ENCODE results near the gene CHRDL2.
"Not testable (repeated sequence)": the region's sequence is repeated elsewhere in the genome, so short reads cannot be mapped to it uniquely, and the experiment has no call there.

Gene CHRDL2

GRCh38 chr11:74775762-74776161 lies 44.5 kb upstream of the CHRDL2 start:
- H3K4me3 ChIP-seq (ENCODE audit: low read depth, low read length), result no peak overlapping the region
- TF ChIP-seq, protein P1, sequence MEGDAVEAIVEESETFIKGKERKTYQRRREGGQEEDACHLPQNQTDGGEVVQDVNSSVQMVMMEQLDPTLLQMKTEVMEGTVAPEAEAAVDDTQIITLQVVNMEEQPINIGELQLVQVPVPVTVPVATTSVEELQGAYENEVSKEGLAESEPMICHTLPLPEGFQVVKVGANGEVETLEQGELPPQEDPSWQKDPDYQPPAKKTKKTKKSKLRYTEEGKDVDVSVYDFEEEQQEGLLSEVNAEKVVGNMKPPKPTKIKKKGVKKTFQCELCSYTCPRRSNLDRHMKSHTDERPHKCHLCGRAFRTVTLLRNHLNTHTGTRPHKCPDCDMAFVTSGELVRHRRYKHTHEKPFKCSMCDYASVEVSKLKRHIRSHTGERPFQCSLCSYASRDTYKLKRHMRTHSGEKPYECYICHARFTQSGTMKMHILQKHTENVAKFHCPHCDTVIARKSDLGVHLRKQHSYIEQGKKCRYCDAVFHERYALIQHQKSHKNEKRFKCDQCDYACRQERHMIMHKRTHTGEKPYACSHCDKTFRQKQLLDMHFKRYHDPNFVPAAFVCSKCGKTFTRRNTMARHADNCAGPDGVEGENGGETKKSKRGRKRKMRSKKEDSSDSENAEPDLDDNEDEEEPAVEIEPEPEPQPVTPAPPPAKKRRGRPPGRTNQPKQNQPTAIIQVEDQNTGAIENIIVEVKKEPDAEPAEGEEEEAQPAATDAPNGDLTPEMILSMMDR (IDR thresholded peaks at IDR 0.05; ENCODE audit: low read depth, low read length), result no peak

DNA sequence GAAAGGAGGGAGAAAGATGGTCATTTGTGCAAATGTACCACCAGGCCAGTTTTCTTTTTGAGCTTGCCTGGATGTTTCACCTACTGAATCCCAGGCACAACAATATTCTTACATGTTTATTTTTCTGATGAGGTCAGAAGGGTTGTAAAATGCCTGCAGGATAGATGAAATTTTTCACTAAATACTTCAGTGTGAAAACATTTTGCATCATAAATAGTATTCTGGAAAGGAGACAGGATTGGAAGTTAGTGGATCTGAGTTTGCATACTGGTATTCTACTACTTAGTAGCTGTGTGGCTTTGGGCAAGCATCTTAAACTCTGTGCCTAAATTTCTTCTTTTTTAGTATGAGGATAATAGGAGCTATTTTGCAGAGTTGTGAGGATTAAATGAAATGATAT lies 42.2 kb upstream of the CHRDL2 start:
- H3K4me3 ChIP-seq (ENCODE audit: low read depth, low read length), result no peak overlapping the region
- TF ChIP-seq, protein P1 (IDR thresholded peaks at IDR 0.05; ENCODE audit: low read depth, low read length), result no peak

DNA sequence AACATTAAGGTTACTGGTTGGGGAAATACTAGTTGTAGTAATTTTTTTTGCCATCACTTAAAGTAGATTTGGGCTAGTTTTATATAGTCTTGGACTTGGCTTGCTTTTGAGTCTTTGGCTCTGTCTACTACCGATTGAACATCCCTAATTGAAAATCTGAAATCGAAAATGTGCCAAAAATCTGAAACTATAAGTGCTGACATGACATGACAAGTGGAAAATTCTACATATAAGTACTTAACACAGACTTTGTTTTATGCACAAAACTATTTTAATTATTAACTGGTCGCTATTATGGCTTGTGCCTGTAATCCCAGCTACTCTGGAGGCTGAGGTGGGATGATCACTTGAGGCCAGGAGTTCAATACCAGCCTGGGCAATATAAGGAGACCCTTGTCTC lies 39.9 kb upstream of the CHRDL2 start:
- no peak overlapping the region for H3K4me3 ChIP-seq (ENCODE audit: low read depth, low read length)
- TF ChIP-seq, protein P1 (IDR thresholded peaks at IDR 0.05; ENCODE audit: low read depth, low read length), result no peak

DNA sequence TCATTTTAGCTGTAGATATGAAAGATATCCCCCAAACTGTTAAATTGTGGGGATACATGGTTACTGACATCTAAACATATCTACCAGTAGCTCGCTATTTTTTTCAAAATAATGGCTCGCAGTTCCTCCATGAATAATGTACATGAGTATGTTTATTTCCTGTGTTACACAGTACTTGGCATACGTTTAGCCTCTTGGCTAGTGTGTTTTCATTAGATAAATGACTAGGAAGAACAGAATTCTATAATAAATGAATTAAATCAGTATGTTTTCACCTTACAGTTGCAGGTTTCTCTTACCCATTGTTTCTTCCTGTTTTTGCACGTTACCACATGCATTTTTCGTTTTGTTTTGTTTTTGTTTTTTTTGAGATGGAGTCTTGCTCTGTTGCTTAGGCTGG lies 39.2 kb upstream of the CHRDL2 start:
- TF ChIP-seq, protein P1 (IDR thresholded peaks at IDR 0.05; ENCODE audit: low read depth, low read length), result no peak

GRCh38 chr11:74769055-74769707 lies 38.0 kb upstream of the CHRDL2 start:
- no peak overlapping the region for H3K4me3 ChIP-seq (ENCODE audit: low read depth, low read length)
- TF ChIP-seq, protein P1 (IDR thresholded peaks at IDR 0.05; ENCODE audit: low read depth, low read length), result no peak

More for the DNA sequence above, 39.2 kb upstream of the CHRDL2 start:
- H3K4me3 ChIP-seq (ENCODE audit: low read depth, low read length), result no peak overlapping the region

- H3K4me3 ChIP-seq (ENCODE audit: low read depth, low read length), result not testable (repeated sequence)
Observed at GRCh38 chr11:74768172-74768651, 37.0 kb upstream of the CHRDL2 start.

DNA sequence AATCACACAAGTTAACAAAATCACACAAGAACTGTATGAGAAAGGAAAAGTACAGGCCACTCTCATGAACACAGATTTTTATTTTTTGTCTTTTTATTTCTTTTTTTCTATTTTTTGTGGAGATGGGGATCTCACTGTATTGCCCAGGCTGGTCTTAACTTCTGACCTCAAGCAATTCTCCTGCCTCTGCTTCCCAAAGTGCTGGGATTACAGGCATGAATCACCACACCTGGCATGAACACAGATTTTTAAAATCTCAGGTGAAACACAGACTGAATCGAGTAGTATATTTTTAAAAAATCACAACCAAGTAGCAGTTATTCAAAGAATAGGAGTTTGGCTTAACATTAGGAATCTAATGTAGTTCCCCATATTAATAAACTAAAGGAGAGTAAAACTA lies 35.7 kb upstream of the CHRDL2 start:
- TF ChIP-seq, protein P1 (IDR thresholded peaks at IDR 0.05; ENCODE audit: low read depth, low read length), result no peak
- H3K4me3 ChIP-seq (ENCODE audit: low read depth, low read length), result no peak overlapping the region

DNA sequence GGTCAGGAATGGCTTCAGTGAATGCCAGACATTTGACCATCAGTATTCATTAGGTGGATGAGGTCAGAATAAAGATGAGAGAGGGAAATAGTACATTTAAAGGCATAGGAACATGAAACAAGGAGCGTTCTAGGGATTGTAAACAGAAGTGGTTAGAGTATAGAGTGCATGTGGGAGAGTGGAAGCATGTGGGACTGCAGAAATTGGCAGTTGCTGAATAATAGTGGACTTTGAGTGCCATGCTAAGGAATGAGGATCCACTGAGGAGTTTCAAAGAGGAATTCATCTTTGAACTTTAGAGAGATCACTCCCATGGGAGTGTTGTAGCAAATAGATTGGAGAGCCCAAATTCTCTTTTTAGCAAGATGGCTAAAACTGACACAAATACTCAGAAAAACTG lies 25.3 kb upstream of the CHRDL2 start:
- TF ChIP-seq, protein P1 (IDR thresholded peaks at IDR 0.05; ENCODE audit: low read depth, low read length), result no peak
- no peak overlapping the region for H3K4me3 ChIP-seq (ENCODE audit: low read depth, low read length)

All from WI38 (cell line).